HPDE6-E6E7 (cell line): ENCODE measurements around the gene PXDN.

ENCODE experiments used
- DNase-seq: peaks from one replicate; pipeline ENCODE4 v3.0.0; 2011; ENCODE audit warnings: missing footprints; ENCODE audit errors: extremely low spot score

The PXDN gene

GRCh38 chr2:1584051-1584531, 160.2 kb downstream of the PXDN start:
- DNase-seq = no peak

- no peak for DNase-seq
These were observed 161.4 kb downstream of the PXDN start for GRCh38 chr2:1582891-1583341.

GRCh38 chr2:1581965-1582625, 162.2 kb downstream of the PXDN start:
- no peak for DNase-seq
